NCI-H1436 (cell line): ENCODE measurements around the gene TMEM208.

Experiments used
- DNase-seq: peaks from one replicate; lab custom pipeline; 2025; lab: John Stamatoyannopoulos, UW

Gene TMEM208

DNA sequence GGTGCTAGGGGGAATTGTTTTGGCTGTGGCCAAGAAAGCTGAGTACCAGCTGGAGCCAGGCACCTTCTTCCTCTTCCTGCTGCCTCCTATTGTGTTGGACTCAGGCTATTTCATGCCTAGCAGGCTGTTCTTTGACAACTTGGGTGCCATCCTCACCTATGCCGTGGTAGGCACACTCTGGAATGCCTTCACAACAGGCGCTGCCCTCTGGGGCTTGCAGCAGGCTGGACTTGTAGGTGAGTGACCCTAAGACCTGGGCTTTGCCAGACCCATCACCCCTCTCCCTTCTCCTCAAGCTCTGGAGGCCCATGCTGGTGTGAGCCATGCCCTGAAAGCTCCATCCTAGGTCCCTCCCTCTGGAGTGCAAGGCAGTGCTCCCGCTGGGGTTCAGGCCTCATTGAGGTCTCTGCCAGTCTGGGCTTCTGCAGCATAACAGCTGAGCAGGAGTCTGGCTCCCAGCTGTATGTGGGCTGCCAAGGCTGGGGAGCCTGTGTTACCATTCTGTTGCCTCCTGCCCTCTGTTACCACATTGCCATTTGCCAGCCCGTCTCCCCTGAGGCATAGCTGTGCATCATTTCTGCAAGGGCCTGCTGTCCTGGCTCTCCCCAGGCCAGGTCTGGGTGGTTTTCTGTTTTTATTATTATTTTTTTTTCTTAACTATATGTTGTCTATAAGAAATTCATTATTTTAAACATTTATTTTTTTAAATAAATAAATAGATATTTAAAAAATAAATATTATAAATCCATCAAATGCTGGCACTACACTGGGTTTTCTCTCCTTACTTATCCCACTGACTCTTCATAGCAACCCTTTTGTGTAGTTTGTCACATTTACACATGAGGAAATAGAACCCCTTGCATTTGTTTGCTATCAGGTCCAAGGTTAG lies 25.9 kb downstream of the TMEM208 start:
- no peak for DNase-seq

GRCh38 chr16:67254801-67255552 lies 28.0 kb downstream of the TMEM208 start:
- DNase-seq, result no peak

- DNase-seq, result no peak
Measured at GRCh38 chr16:67255553-67256221, 28.8 kb downstream of the TMEM208 start.

DNA sequence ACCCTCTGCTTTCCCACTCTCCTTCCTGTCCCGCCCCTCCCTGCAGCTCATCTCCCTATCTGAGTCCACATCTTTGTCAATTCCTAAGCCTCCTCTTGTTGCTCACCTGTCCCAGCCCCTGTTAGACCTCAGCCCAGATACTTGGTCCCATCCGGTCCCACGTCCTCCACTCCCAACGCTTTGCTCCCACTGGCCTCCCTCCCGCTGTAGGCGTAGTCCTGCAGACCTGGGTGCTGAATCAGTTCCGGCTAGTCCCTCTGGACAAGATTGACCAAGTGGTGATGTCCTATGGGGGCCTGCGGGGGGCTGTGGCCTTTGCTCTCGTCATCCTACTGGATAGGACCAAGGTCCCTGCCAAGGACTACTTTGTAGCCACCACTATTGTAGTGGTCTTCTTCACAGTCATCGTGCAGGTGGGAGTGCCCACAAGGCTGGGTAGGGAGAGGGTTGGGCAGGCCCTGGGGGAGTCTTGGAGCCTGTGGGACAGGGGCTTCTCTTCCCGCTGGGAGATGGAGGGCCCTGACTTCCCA lies 29.8 kb downstream of the TMEM208 start:
- no peak for DNase-seq

GRCh38 chr16:67257486-67258160 lies 30.7 kb downstream of the TMEM208 start:
- DNase-seq, result no peak

DNA sequence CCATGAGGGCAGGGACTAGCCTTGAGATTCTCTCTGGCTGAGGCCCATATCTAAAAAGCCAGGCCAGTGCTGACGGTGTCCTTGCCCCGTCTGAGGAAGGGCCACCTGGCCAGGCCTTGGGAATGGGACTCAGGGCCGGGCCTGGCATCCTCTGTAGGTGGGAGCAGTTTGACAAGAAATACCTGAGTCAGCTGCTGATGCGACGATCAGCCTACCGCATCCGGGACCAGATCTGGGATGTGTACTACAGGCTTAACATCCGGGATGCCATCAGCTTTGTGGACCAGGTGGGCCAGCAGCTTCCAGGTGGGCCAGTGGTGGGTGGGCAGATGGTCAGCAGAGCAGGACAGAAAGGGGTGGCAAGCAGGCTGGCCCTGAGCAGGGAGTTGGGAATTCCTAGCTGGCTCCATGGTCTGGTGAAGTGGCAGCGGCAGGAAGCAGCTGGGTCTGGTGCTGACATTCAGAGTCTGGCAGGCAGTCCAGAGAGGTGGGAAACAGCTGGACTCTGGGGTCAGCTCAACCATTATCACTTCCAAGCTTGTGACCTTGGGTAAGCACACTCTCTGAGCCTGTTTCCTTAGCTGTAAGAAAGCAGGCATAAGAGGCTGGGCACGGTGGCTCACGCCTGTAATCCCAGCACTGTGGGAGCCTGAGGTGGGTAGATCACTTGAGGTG lies 31.4 kb downstream of the TMEM208 start:
- DNase-seq, result no peak

- DNase-seq, result no peak
Measured at GRCh38 chr16:67259705-67260104, 32.8 kb downstream of the TMEM208 start.

DNA sequence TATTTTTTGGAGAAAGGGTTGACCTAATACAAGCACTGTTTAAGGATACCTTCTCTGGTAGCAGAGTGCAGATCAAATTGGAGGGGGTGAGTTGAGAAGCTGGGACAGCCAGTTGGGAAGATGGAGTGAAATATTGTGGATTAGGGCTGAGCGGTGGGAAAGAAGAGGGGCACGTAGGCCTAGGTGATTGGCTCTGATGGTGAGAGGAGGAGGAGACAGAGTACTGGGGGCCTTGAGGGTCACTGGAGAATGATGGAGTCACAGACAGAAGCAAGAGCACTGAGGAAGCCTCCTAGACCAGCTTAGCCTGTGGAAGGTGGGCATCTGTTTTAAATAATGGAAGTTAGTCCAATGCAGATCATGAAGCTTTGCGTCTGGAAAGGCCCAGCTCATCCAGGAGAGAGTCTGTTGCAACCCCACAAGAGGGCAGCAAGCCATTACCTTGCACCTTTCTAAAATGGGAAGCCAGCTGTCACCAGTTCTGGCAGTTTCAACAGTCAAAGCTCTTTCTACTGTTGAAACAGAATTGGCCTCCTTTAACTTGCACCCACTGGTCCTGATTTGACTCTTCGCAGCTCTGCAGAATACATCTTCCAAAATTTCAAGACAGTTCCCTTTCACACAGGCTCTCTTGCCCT lies 33.6 kb downstream of the TMEM208 start:
- peak; percentile 10 for DNase-seq

GRCh38 chr16:67263201-67263600 lies 36.3 kb downstream of the TMEM208 start:
- DNase-seq, result no peak

DNA sequence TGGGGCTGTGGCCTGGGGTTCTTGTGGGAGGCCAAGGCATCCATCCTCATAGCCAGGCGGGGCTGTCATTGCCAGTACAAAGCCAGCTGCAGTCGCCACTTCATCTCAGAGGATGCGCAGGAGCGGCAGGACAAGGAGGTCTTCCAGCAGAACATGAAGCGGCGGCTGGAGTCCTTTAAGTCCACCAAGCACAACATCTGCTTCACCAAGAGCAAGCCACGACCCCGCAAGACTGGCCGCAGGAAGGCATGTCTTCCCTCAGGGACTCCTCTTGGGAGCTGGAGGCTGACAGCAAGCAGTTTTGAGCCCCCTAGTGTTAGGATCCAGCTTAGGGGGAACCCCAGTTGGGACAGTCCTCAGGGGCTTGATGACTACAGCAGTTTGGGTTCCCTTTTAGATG lies 37.3 kb downstream of the TMEM208 start:
- DNase-seq, result no peak

DNA sequence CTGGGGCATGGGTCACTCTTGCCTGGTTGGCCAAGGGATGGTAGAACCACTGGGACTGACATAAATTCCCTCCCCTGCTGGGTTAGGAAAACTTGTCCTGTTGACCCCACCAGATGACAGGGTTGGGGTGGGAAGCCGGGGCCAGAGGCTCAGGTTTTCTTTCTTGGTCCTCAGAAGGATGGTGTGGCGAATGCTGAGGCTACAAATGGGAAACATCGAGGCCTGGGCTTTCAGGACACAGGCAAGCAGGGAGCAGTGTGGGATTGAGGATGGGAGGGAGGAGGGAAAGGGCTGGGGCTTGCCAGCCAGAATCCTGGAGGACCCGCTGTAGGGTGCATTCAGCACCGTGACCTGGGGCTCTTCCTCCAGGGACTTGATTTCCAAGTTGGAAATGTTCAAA lies 37.9 kb downstream of the TMEM208 start:
- no peak for DNase-seq

DNA sequence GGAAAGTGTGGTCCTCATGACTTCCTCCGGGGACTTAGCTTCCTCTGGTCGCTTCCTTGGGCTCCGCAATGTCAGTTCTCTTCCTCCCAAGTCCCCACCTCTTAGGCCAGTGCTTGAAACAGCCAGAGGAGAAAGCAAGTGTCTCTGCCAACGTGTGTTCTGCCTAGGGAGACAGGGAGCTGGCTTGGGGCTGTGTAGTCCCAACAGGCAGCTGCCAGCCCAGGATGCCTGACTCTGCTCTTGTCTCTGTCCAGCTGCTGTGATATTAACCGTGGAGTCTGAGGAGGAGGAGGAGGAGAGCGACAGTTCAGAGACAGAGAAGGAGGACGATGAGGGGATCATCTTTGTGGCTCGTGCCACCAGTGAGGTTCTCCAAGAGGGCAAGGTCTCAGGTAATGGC lies 38.9 kb downstream of the TMEM208 start:
- DNase-seq, result no peak

DNA sequence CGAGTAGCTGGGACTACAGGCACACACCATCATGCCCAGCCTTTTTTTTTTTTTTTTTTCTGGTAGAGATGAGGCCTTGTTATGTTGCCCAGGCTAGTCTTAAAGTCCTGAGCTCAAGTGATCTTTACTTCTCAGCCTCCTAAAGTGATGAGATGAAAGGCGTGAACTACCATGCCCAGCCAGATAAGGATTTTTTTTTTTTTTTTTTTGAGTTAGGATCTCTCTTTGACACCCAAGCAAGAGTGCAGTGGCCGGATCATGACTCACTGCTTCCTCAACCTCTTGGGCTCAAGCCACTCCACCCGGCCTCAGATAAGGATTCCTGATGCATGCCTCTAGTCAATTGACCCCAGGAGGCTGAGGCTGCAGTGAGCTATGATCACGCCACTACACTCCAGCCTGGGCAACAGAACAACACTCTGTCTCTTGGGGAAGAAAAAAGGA lies 41.2 kb downstream of the TMEM208 start:
- no peak for DNase-seq

DNA sequence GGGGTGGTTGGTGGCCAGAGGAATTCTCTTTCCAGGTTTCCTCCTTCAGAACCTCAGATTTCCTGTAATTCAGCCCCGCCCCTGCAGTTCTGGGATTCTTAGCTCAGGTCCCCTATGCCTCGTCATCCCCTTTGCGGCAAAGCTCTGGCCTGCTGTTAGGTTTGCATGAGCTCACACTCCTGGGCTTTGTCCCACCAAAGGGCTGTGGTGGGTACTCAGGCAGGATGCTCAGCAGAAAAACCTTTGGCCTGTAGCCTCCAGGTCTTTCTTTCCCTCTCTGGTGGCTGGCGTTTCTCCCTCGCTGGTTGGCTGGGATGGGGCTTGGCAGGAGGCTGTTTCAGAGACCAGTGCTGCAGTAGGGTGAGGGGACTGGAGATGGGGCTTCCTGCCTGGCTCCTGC lies 42.8 kb downstream of the TMEM208 start:
- DNase-seq, result no peak

DNA sequence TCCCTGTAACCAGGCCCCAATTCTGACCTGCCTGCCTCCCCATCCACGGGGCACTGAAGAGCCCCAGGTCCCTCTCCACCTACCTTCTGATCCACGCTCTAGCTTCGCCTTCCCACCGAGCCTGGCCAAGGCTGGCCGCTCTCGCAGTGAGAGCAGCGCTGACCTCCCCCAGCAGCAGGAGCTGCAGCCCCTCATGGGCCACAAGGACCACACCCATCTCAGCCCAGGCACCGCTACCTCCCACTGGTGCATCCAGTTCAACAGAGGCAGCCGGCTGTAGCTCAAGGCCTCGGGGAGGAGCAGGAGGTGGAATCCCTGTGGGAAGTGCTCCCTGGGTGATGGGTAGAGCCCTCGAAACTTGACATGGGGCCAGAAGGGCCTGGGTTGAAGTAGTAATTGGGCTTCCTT lies 44.0 kb downstream of the TMEM208 start:
- no peak for DNase-seq

DNA sequence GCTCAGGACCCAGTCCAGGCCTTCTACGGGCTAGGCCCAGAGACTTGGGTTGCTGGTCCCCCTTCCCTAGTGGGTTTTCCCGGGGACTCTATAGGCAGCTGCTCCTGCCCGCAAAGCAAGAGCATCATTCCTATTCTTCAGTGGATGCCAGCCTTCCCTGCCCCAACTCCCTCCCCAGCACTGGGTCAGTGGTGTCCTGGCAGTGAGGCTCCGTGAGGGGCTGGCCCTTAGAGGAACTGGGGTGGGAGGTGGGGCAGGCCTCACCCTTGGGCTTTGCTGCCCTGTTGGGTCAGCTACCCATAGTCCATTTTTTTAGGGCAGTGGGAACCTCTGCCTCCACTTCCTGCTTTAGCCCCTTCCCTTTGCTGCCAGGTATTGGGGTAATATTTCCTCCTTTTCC lies 44.5 kb downstream of the TMEM208 start:
- no peak for DNase-seq

- no peak for DNase-seq
Measured at GRCh38 chr16:67275321-67275720, 48.4 kb downstream of the TMEM208 start.

DNA sequence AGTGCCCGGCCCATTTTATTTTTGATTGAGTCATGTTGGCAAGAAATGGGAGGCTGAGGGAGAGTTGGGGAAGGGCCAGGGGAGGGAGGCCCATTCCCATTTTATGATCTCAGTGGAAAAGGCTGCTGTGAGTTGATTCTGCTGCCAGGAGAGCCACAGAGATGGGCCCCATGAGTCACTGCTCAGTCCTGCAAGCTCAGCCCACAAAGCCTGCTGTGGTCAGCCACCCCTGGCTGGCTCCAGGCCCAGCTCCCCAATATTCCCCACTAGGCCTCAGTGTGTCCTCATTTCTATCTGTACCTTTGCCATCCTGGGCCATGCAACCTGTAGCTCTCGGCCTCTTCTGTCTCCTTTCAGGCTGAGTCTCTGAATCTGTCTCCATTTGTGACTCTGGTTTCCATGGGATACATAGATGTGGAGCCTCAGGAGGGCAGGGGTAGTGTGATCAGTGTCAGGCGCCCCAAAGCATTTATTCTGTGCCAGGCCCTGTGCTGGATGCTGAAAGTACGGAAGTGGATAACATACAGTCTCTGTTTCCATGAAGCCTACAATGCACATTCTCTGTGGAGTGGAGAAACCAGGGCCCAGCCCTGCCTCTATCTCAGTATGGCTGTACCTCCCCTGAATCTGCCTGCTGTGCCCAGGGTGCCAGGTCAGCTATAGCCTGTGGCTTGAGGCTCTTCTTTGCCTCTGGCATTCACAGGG lies 50.5 kb downstream of the TMEM208 start:
- DNase-seq, result no peak

- no peak for DNase-seq
Measured at GRCh38 chr16:67277999-67278772, 51.3 kb downstream of the TMEM208 start.
